GM10266 (cell line): Measurements from ENCODE around the gene MYOT.
"Not testable (repeated sequence)": the region's sequence is repeated elsewhere in the genome, so short reads cannot be mapped to it uniquely, and the experiment has no call there.

ENCODE experiments used
- DNase-seq: peaks from one replicate; pipeline ENCODE4 v3.0.0; 2012; ENCODE audit errors: extremely low spot score
- CTCF ChIP-seq: IDR thresholded peaks from 2 replicates; pipeline ENCODE4 v1.5.1; 2012; ENCODE audit warnings: mild to moderate bottlenecking, low read depth; ENCODE audit not compliant: control insufficient read depth, insufficient read depth; ENCODE audit errors: missing control alignments

The MYOT gene

GRCh38 chr5:137856201-137856600, 11.5 kb upstream of the MYOT start:
- DNase-seq = no peak
- no peak for TF ChIP-seq CTCF

GRCh38 chr5:137856916-137857862, 10.5 kb upstream of the MYOT start:
- DNase-seq = no peak
- no peak for TF ChIP-seq CTCF

DNA sequence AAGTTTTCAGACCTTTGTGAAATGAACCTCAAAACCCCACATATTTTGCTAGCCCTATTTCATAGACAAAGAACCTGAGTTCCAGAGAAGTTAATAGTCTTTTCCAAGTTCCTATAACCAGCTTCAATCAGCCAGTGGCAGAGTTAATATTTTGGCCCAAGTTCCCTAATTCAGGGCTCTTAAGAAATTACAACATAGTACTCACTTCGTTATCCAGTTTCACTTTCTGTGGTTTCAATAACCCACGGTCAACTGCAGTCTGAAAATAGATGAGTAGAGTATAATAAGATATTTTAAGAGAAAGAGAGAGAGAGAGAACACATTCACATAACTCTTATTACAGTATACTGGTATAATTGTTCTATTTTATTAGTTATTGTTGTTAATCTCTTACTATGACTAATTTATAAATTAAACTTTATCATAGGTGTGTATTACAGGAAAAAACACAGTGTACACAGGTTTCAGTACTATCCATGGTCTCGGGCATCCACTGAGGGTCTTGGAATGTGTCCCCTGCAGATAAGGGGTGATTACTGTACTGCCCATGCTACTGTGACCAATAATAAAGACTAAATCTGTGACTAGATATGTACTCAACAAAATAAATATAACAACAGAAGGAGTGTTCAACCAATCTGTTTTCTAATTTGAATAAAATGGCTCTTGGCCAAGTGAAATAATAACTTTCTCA, 9.3 kb upstream of the MYOT start:
- TF ChIP-seq CTCF = no peak
- DNase-seq = peak; percentile 21

- no peak for DNase-seq
- TF ChIP-seq CTCF = no peak
Measured at GRCh38 chr5:137858954-137859353, 8.7 kb upstream of the MYOT start.

DNA sequence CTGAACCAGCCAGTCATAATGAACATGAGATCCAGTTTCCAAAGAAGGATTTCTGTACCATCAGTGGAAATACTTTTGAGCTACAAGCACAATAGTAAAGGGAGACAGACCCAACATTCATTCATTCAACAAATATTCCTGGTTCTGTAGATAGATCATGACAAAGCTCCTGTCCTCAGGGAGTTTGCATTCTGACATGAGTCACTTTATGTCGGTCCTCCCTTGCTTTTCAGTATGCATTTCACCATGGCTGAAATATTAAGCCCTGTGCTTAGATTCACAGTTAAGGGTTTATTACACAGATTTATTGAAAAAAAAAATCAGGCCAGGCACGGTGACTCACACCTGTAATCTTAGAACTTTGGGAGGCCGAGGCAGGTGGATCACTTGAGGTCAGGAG, 5.4 kb upstream of the MYOT start:
- DNase-seq = no peak
- no peak for TF ChIP-seq CTCF

- DNase-seq = not testable (repeated sequence)
Measured at GRCh38 chr5:137863653-137864052, 4.0 kb upstream of the MYOT start.

GRCh38 chr5:137866541-137867388, 895 bp upstream of the MYOT start:
- DNase-seq = no peak
- TF ChIP-seq CTCF = no peak
